ENCODE results near the gene AAK1.
A peak's percentile ranks its signal among the peaks of the same experiment; 100 is the strongest.
"Not testable (repeated sequence)": the region's sequence is repeated elsewhere in the genome, so short reads cannot be mapped to it uniquely, and the experiment has no call there.

The AAK1 gene

DNA sequence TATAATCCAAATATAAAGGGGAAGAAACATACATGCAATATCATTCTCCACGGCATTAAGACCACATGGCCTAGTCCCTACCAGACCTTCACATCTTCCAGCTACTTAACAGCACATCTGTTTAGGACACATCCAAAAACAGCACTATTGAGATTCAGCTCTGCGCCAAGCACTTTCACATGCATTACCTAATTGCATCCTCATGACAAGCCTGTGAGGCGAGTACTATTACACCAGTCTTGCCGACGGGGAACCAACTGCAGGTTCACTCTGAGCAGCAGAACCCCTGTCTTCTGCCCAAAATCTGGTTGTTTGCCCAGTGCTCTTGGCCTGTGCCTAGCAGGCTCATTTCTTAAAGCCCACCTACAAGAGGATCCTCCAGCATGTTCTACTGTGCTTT lies 66.7 kb downstream of the AAK1 start:
- no peak for DNase-seq (ENCODE audit: low read depth in 2 of 2, low spot score in 1 of 2)

DNA sequence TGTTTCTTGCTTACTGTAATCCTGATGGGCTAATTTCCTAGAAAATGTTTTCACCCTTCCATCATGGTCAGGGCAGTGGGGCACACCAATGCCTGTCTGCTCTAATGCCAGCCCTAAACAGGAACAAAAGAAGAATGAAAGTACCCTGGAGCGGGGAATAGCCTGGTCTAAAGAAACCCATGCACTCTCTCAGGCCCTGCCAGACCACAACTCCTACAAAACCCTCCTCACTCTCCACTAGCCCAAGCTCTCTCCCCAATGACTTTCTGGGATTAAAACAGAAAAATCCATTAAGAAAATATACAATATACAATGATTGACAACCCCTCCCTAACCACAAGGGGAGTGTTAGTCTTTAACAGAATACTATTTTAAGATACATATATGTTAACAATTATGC lies 67.6 kb downstream of the AAK1 start:
- DNase-seq (ENCODE audit: low read depth in 2 of 2, low spot score in 1 of 2): no peak

DNA sequence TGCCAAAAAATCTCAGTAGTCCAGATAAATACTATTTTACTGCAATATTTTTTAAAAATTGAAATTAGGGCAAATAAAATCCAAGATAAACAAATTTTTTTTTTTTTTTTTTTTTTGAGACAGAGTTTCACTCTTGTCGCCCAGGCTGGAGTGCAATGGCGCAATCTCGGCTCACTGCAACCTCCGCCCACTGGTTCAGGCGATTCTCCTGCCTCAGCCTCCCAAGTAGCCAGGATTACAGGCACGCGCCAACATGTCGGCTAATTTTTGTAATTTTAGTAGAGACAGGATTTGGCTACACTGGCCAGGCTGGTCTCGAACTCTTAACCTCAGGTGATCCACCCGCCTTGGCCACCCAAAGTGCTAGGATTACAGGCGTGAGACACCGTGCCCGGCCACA lies 68.2 kb downstream of the AAK1 start:
- DNase-seq (ENCODE audit: low read depth in 2 of 2, low spot score in 1 of 2): not testable (repeated sequence)

DNA sequence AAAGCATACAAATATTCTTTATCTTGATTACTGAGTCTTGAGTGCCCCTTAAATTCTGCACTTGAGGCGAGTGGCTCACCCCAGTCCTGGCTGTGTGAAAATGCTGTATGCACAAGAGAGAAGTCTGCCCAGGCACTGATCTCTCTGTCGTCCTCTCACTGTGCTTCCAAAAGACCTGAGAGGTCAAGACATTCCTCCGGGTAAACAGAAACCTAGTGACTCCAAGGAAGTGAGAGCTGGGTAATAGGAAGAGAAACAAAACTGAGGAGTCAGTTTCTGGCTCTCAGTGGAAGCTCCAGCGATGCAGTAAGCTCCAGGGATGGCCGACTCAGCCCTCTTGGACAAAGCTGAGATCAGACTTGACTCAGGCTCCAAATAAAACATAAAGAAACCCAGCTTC lies 70.9 kb downstream of the AAK1 start:
- no peak for DNase-seq (ENCODE audit: low read depth in 2 of 2, low spot score in 1 of 2)

DNA sequence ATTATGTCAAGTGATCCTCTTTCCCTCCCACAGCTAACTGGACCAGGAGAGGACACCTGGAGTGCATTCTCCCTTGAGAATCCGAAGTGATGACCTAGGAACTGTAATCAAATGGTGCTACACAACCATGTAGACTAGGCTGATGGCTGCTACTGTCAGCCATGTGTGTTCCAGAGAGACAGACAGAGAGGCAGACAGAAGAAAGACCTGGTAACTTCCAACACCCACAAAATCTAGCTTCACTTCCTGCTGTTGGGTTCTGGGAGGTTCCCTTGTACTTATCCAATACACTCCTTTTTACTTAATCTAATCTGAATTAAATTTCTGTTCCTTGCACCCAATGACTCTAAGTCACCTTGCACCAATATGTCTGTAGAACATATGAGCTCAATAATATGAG lies 72.3 kb downstream of the AAK1 start:
- no peak for DNase-seq (ENCODE audit: low read depth in 2 of 2, low spot score in 1 of 2)

DNA sequence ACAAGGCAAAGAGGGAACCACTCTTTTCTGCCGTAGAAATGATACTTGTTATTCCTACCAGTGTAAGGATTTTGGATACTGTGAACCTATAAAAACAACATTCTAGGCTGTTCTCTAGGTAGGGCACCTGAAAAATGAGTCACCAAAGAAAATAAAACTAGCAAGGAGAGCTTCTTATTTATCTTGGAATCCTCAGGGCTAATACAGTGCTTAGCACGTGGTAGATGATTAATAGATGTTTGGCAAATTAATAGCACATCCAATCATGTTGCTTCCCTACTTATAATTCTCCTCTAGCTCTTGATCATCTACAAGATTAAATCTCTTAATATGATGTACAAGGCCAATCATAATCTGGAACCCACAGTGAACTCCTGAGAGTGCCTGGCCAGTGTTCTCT lies 73.1 kb downstream of the AAK1 start:
- no peak for DNase-seq (ENCODE audit: low read depth in 2 of 2, low spot score in 1 of 2)

DNA sequence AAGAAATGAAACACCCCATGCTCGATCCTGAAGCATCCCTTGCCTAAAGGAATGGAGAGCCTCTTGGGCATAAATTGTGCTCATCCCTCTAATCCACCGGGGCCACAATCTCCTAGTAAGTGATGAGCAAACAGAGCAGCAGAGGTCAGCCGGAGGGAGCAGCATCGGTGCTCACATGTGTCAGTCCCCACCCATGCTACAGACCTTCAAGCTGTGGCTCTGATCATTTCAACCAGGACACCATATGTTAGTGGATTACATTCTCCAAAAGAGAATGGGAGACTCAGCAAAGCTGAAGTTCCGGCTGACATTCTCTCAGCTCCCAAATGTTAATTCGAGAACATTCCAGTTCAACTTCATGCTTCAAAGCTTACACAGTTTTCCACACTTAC lies 75.6 kb downstream of the AAK1 start:
- no peak for DNase-seq (ENCODE audit: low read depth in 2 of 2, low spot score in 1 of 2)

DNA sequence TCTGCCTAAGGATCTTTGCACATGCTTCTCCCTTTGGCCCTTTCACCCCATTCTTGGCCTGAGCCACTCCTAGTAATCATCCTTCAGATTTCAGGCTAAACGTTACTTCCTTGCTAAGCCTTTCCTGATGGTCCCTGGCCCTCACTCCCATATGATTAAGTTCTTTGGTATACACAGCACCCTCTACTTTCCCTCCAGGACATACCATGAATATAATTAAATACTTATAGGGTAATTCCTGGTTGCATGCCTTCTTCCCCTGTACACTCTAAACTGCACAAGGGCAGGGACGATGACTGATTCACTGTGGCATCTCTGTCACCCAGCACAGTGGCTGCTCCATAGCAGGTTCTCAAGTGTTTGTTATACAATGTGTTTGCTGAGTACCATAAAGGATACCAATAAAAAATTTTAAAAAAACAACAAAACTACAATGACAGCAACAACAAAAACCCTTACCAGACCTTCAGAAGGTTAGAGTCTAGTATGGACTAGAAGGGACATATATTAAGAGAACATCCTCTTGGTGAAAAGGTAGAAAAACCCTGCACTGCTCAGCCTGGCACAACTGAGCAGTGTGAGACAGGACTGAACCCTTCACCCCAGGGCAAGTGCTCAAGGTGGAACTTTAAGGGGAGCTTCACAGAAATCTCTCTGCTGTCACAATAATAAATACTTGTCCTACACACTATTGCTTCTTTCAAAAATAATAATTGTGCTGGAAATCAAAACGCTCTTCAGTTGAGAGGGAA lies 76.2 kb downstream of the AAK1 start:
- DNase-seq (ENCODE audit: low read depth in 2 of 2, low spot score in 1 of 2): no peak

DNA sequence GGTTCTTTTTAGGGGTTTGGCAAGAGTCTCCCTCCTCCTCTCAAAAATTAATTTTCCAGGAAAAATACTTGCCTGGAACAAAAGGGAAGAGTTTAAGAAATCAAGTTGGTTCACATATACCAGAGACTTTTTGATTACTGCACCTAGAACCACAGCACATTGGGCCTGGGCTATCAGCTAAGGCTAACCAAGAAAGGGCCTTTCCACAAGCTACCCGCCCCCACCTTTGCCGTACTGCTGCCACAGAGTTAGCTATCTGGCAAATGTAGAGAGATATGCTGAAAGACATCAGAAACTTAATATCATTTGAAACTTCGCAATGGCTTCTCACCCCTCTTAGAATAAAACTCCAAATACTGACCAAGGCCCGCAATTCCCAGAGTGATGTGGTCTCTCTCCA lies 76.9 kb downstream of the AAK1 start:
- no peak for DNase-seq (ENCODE audit: low read depth in 2 of 2, low spot score in 1 of 2)

DNA sequence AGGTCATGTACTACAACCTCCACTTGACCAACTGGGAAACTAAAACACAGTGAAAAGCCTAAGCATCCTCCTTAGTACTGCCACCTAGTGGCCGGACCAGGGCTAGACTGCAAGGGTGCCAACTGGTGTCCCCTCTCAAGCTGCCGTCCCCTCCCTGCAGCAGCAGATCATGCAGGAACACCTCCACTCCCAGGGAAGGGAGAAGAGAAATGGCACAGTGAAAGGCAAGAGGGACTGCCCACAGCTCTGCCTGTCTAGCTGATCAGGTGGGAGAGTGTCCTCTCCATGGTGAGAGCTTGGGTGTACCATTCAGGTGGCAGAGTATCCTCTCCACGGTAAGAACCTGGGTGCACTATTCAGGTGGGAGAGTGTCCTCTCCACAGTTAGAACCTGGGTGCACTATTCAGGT lies 78.1 kb downstream of the AAK1 start:
- DNase-seq (ENCODE audit: low read depth in 2 of 2, low spot score in 1 of 2): peak; percentile 30 to 51

DNA sequence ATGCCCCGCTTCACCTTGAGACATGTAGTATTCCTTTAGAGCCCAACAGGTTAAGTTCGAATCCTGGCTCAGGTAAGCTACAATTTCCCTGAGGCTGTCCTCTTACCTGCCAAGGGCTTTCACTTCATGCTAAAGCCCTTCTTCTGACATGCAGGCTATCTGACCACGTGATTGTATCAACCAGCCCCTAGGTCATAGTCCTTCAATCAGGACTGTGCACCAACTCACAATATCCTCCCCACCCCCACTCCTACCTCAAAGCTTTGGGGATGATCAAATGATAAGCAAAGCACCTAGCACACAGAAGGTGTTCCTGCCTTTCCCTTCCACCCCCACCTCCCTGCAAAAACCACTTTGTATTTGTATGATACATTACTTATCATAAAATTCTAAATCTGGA lies 78.9 kb downstream of the AAK1 start:
- no peak for DNase-seq (ENCODE audit: low read depth in 2 of 2, low spot score in 1 of 2)

DNA sequence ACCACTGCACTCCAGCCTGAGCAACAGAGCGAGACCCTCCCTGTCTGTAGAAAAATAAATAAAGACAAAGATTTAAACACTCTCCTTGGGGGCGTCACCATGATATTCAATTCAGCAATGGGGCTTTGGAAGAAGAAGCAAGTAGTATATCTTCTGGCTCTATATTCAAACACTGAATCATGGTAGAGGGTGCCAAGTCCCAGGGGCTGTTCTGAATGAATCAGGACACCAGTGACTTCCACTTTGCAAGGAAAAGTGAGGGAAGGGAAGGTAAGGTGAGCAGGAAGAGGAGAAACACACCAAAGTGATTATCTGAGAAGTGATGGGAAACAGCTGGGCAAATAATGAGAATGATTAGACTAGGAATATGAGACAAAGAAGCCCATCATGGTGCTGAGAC lies 80.5 kb downstream of the AAK1 start:
- DNase-seq (ENCODE audit: low read depth in 2 of 2, low spot score in 1 of 2): no peak

DNA sequence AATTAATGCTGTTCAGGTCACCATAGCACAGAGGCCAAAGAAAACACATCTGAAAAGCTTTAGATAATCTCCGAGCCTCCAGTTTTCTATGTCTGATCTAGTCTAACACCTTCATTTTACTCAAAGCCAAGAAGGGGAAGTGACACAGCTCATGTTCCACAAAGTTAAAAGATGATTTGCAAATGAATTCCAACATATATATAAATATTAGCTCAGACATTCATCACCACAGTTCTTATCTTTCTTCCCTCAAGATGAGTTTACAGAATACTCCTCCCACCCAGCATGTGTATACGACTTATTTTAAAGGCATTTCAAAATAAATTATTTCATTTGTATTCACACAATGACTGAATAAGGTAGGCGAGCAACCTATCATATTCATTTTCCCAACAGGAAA lies 82.4 kb downstream of the AAK1 start:
- no peak for DNase-seq (ENCODE audit: low read depth in 2 of 2, low spot score in 1 of 2)

DNA sequence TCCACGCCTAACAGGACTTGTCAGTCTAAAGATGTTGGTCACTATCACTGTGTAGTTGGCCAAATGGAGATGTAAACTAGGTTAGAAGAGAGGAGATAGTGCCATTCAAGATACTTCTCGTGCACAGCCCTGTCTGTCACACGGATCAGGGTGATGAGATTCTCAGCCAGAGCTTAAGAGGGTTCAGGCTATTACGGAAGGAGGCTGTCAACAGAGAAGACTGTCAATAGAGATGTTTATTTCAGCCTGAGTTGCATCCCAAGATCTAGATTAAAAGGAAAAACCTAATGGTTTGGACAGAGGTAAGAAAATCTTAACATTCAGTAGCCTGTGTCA lies 83.4 kb downstream of the AAK1 start:
- DNase-seq (ENCODE audit: low read depth in 2 of 2, low spot score in 1 of 2): no peak

DNA sequence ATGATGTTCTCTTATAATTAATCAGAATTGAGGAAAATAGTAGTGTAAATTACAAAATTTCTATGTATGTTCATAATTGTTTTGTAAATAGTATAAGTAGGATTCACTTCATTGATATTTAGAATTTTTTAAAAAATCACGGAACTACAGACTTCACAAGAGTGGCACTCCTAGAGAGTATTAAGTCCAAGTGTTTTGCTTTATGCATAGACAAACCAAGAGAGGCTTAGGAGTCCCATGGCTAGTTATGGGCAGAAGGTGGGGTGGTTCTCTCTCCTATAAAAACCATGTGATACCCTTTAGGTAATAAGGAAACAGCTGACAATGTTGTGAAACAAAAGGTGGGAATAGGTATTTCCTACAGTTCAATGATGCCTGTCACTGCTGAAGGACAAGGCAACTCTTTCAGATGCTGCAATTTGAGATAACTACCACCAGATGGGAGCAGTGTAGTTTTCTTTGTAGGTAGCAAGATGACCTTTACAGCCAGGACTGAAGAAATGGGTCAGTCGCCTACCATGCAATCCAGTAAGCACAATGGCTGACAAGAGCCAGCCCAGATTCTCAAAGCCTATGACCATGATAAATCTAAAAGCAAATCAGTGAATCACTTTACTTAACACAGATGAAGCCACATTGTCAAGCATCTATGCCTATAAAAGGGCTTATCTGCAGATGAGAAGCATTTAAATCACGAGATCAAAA lies 83.9 kb downstream of the AAK1 start:
- DNase-seq (ENCODE audit: low read depth in 2 of 2, low spot score in 1 of 2): no peak

DNA sequence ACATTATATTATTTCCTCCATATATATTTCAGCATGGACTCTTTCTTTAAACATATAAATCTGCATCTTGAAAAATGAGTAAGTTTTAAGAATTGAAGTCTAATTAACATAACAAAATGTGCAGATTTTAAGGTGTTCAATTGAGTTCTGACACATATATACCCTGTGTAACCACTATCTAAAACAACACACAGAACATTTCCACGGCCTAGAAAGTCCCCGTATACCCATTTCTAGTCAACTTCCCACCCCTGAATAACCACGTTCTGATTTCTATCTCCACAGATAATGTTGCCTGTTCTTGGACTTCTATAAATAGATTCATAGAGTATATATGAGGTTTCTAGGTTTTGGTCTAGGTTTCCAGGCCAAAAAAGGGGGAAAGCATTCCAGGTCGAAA lies 87.5 kb downstream of the AAK1 start:
- no peak for DNase-seq (ENCODE audit: low read depth in 2 of 2, low spot score in 1 of 2)

DNA sequence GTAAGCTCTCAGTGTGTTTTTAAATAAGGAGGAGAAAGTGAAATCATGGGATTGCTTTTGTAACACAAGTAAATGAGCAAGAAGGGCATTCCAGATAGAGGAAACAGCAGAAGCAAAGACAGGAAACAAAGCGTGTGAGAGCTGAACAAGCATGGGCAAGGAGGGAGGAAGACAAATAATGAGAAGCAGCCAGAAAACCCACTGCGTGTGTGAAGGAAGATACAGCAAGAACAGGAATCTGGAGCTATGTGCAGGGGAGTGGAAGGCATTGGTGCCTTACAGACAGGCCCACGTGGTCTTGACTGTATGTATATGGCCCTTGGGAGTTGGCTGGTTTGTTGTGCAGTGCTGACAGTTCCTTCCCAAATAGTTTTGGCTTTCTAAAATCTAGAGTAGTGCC lies 88.6 kb downstream of the AAK1 start:
- no peak for DNase-seq (ENCODE audit: low read depth in 2 of 2, low spot score in 1 of 2)

DNA sequence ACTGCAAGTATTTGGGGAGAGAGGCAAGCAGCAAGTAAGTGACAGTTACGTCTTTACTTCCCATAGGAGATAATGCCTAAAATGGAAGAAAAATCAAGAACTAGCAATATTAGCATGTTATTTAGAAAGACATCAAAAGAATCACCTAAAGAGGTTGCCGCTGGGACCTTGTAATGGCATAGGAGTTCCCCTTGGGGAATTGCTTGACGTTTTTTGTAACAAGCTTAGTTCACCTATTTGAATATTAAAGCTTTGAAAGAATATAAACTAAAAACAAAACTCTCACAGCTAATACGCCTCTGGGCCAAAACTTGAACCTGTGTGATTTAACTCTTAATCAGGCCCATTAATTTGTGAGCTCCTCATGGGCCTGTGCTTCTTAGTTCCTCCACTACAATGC lies 89.0 kb downstream of the AAK1 start:
- DNase-seq (ENCODE audit: low read depth in 2 of 2, low spot score in 1 of 2): no peak

DNA sequence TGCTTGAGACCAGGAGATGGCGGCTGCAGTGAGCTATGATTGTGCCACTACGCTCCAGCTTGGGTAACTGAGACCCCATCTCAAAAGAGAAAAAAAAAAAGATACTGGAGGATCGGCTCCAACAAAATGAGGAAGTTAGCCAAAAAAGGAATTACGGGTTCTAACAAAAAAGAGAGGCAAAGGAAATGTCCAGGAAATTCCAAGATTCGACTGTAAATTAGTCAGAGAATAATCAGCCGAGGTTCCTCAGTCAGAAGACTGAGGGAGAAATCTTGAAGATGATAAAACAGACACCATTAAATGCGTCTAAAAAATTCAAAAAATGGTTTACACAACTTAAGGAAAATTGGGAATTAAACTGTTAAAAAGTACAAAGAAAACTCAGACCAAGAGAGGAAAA lies 89.5 kb downstream of the AAK1 start:
- no peak for DNase-seq (ENCODE audit: low read depth in 2 of 2, low spot score in 1 of 2)

DNA sequence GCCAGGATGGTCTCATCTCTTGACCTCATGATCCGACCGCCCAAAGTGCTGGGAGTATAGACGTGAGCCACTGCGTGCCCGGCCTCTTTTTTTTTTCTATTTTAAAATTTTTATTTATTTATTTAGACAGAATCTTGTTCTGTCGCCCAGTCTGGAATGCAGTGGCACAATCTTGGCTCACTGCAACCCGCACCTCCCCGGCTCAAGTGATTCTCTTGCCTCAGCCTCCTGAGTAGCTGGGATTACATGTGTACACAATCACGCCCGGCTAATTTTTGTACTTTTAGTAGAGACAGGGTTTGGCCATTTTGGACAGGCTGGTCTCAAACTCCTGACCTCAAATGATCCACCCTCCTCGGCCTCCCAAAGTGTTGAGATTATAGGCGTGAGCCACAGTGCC lies 93.0 kb downstream of the AAK1 start:
- not testable (repeated sequence) for DNase-seq (ENCODE audit: low read depth in 2 of 2, low spot score in 1 of 2)

DNA sequence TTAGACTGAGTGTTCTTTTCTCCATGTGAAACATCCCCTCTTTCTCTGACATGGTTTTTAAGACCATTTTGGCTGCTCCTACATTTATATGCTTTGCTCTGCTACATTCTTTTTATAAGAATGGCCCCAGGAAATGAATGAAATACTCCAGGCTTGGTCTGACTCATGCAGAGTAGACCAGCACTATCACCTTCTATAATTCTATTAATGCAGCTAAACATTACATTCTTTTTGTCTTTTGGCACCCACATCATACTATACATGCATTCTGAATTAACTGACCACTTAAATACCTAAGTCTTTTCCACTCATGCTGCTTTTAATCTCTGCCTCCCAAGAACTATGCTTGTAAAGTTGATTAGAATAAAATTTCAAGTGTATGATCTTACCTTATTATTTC lies 94.1 kb downstream of the AAK1 start:
- no peak for DNase-seq (ENCODE audit: low read depth in 2 of 2, low spot score in 1 of 2)

DNA sequence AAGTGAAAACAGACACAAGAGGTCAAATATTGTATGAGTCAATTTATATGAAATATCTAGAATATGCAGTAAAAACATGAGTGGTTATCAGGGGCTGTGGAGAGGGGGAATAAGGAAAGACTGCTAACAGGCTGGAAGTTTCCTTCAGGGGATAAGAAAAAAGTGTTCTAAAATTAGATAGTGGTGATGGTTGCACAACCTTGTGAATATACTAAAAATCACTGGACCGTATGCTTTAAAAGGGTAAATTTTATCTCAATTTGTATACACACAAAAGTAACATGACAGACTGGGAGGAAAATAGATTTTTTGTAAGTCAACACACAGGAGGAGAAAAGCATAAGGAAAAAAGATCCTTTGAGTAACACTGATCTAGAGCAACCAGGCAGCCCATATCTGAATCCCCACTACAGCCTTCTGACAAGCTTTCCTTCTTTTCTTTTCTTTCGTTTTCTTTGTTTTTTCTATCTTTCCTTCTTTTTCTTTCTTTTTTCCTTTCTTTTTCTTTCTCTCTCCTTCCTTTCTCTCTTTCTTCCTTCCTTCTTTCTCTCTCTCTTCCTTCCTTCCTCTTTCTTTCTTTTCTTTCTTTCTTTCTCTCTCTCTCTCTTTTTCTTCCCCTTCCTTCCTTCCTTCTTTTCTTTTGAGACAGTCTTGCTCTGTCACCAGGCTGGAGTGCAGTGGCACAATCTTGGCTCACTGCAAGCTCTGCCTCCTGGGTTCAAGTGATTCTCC lies 95.4 kb downstream of the AAK1 start:
- DNase-seq (ENCODE audit: low read depth in 2 of 2, low spot score in 1 of 2): no peak

DNA sequence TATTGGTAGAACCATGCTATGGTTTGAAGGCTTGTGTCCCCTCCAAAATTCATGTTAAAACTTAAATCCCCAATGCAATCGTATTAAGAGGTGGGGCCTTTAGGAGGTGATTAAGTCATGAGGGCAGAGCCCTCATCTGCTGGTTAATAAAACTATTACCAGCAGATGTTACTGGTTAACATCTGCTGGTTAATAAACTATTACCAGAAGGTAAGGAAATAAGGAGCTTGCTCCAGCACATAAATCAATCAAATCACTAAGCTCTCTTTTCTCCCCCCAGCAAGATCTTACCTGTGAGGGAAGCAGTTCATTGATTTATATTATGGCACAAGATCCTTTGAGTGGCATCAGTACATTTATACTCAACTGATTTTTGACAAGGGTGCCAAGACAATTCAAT lies 96.9 kb downstream of the AAK1 start:
- DNase-seq (ENCODE audit: low read depth in 2 of 2, low spot score in 1 of 2): no peak

All from stimulated activated CD8-positive, alpha-beta memory T cell treated with anti-CD3 and anti-CD28 coated beads, Interleukin-4, amount 100 ng/mL, for 4 hours (primary cell).